ENCODE data around the gene AK9. TPM values are rescaled to one million over a fixed set of nuclear protein-coding genes. Genes with fewer than 3 reads are reported as not detected.

The AK9 gene
- total and polyA plus RNA-seq, 2 of the 8 experiments (the other 6 are each of a cell fraction or from before 2014, with no cell fraction given): 1.8 to 2.2 TPM

DNA sequence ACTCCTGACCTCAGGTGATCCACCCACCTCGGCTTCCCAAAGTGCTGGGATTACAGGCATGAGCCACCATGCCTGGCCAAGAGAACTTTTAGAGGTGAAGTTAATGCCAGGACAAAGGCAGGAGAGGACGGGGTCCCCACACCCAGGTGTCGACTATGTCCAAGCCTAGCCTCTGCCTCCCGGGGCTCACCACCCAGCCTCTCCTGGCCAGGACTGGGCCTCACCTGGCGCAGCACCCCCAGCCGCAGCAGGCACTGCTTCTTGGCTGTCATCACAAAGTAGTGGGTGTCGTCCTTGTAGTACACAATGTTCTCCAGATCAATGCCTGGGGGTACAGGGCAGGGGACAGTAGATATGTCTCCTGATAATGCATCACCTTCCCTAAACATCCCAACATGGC is 239.6 kb downstream of the AK9 start:
- WGBS, 2 experiments (ENCODE audit: extremely low coverage in 1 of 2, insufficient coverage in 1 of 2, insufficient read length in 1 of 2, insufficient replicate concordance in 2 of 2, low coverage in 1 of 2, low lambda C conversion rate in 2 of 2, missing lambda C conversion rate in 1 of 2): 94% methylated on average over 7 of the region's 7 CpGs; no CpG with 5 or more reads in 1 of the 2 experiments

More for the DNA sequence above, 239.6 kb downstream of the AK9 start:
- no peak overlapping the region for H4K5ac ChIP-seq (ENCODE audit: insufficient read length, low read depth, low read length)
- no peak overlapping the region for H4K91ac ChIP-seq (replicated peaks; ENCODE audit: insufficient read length, low read length)
- no peak overlapping the region for H2BK12ac ChIP-seq (ENCODE audit: low read depth, low read length)
- no peaks in the 10 kb centered on the region for H3K9me3 ChIP-seq (ENCODE audit: insufficient read depth in 2 of 2, low read depth in 1 of 2, low read length in 1 of 2)
- peaks cover 0 to 24% (median 10%) of the 10 kb centered on the region in 4 experiments; a peak in 5 of 8 replicates for H3K36me3 ChIP-seq (ENCODE audit: control insufficient read depth in 2 of 4, insufficient read depth in 4 of 4, low read length in 3 of 4)
- H3K4me3 ChIP-seq (ENCODE audit: extremely low read depth in 1 of 4, insufficient read depth in 2 of 4, low read depth in 3 of 4, low read length in 4 of 4): no peak overlapping the region
- no peak overlapping the region for H3K4me2 ChIP-seq (ENCODE audit: insufficient read depth in 1 of 2, low read depth in 2 of 2, low read length in 2 of 2)
- no peak overlapping the region for H2BK120ac ChIP-seq (replicated peaks; ENCODE audit: low read depth, low read length)
- H4K8ac ChIP-seq (ENCODE audit: extremely low read depth, insufficient read depth, low read length): no peak overlapping the region
- peaks cover 6% of the 10 kb centered on the region for H3K23me2 ChIP-seq (ENCODE audit: low read depth, low read length)
- no peak for TF ChIP-seq NRF1 (IDR thresholded peaks at IDR 0.05; ENCODE audit: low read depth, low read length)
- TF ChIP-seq CEBPB (IDR thresholded peaks at IDR 0.05; ENCODE audit: low read depth, low read length): no peak
- TF ChIP-seq SRF (IDR thresholded peaks at IDR 0.05; ENCODE audit: low read depth, low read length): no peak
- no peak for TF ChIP-seq KDM1A (IDR thresholded peaks at IDR 0.05; ENCODE audit: borderline replicate concordance, low read length)
- TF ChIP-seq SIN3A (conservative IDR thresholded peaks at IDR 0.05 in 1 of 2, IDR thresholded peaks at IDR 0.05 in 1 of 2; ENCODE audit: low read depth in 1 of 2, low read length in 2 of 2): no peak
- no peak for TF ChIP-seq SP4 (IDR thresholded peaks at IDR 0.05; ENCODE audit: low read length)
- TF ChIP-seq RBBP5 (IDR thresholded peaks at IDR 0.05; ENCODE audit: borderline replicate concordance, low read depth, low read length): no peak
- no peak for TF ChIP-seq CREB1 (IDR thresholded peaks at IDR 0.05)
- no peak for TF ChIP-seq BCL11A (IDR thresholded peaks at IDR 0.05; ENCODE audit: low read depth in 2 of 2, low read length in 2 of 2)
- TF ChIP-seq ZNF274 (IDR thresholded peaks at IDR 0.05; ENCODE audit: borderline replicate concordance, extremely low read depth, low read length): no peak
- TF ChIP-seq RXRA (IDR thresholded peaks at IDR 0.05; ENCODE audit: insufficient read depth, low read depth, low read length): no peak
- TF ChIP-seq SP2 (IDR thresholded peaks at IDR 0.05; ENCODE audit: low read length): no peak
- TF ChIP-seq SAP30 (IDR thresholded peaks at IDR 0.05; ENCODE audit: insufficient read depth, insufficient replicate concordance, low read length): no peak
- H3K14ac ChIP-seq (ENCODE audit: insufficient read length): no peak overlapping the region
- H3K27me3 ChIP-seq (replicated peaks in 1 of 4; ENCODE audit: control insufficient read depth in 3 of 4, extremely low read depth in 1 of 4, insufficient read depth in 3 of 4, low read length in 3 of 4): no peaks in the 10 kb centered on the region
- H3K18ac ChIP-seq (ENCODE audit: extremely low read depth, low read length): no peak overlapping the region
- no peak overlapping the region for H3K27ac ChIP-seq (ENCODE audit: low read depth, low read length)
- H3K4ac ChIP-seq (replicated peaks; ENCODE audit: insufficient read length, low read depth, low read length): no peak overlapping the region
- H3K4me1 ChIP-seq (replicated peaks in 1 of 4; ENCODE audit: control insufficient read depth in 3 of 4, insufficient read depth in 4 of 4, low read length in 3 of 4): peaks cover 0 to 10% (median 5%) of the 10 kb centered on the region in 4 experiments; a peak in 5 of 7 replicates
- H4K20me1 ChIP-seq (replicated peaks in 1 of 2; ENCODE audit: control insufficient read depth in 1 of 2, insufficient read depth in 2 of 2, low read length in 2 of 2): peaks cover 0 to 10% of the 10 kb centered on the region in 2 experiments
- DNase-seq (ENCODE audit: low read depth in 1 of 2, low spot score in 2 of 2) (no peak), FAIRE-seq (no peak)
- H2AFZ ChIP-seq (ENCODE audit: low read length): no peak overlapping the region
- no peaks in the 10 kb centered on the region for H3K79me2 ChIP-seq (ENCODE audit: control insufficient read depth in 1 of 2, insufficient read depth in 2 of 2, low read length in 2 of 2)
- ChIA-PET POLR2A (ENCODE audit: partially characterized antibody) (interaction anchor here (1.3 to 7.5 kb wide), 2 partner anchors 9 to 69 kb away, joined by 3 to 85 read pairs; partner anchors contain the start of genes CD164, PPIL6 and SMPD2), CTCF (ENCODE audit: partially characterized antibody) (interaction anchor here (0.7 to 7.5 kb wide), 2 partner anchors 8 to 237 kb away, joined by 4 to 63 read pairs; partner anchors contain the start of genes PPIL6 and SMPD2)
- no peak overlapping the region for H2BK5ac ChIP-seq (ENCODE audit: low read depth, low read length)
- no peak overlapping the region for H2BK15ac ChIP-seq (ENCODE audit: low read length)
- H3K56ac ChIP-seq (replicated peaks; ENCODE audit: insufficient read length, low read depth, low read length): no peak overlapping the region
- no peak overlapping the region for H2AK5ac ChIP-seq (ENCODE audit: low read depth, low read length)
- H2BK20ac ChIP-seq (ENCODE audit: low read length): no peak overlapping the region
- H3K9ac ChIP-seq (replicated peaks in 1 of 4; ENCODE audit: extremely low read depth in 1 of 4, low read depth in 3 of 4, low read length in 3 of 4): no peak overlapping the region
- no peaks in the 10 kb centered on the region; the same call in 1 of the 2 replicates for H3K79me1 ChIP-seq (ENCODE audit: low read depth, low read length)
- no peak overlapping the region for H3K23ac ChIP-seq (ENCODE audit: insufficient read length)
